Endothelial cell of umbilical vein (primary cell): ENCODE measurements around the gene CCDC7. TPM values are rescaled to one million over a fixed set of nuclear protein-coding genes. Genes with fewer than 3 reads are reported as not detected.
"Not testable (repeated sequence)": the region's sequence is repeated elsewhere in the genome, so short reads cannot be mapped to it uniquely, and the experiment has no call there.

Experiments used
- BruUV-seq: library from RNA; stranded (reverse); fragments of 400-500 nt; replicated peaks from 2 replicates; lab custom pipeline; 2021; lab: Mats Ljungman, UMichigan
- CTCF ChIA-PET: fragments of 300-600, 350-600 bp; sonication (Branson Sonifier 250); formaldehyde crosslinking; loops from one replicate; lab custom pipeline; 2021; ENCODE audit warnings: antibody characterized with exemption, inconsistent platforms; lab: Charles Lee
- POLR2A ChIA-PET: fragments of 300-600, 350-600 bp; sonication (Branson Sonifier 250); formaldehyde crosslinking; loops from one replicate; lab custom pipeline; 2021; ENCODE audit warnings: antibody characterized with exemption, inconsistent platforms; lab: Charles Lee
- DNase-seq: peaks from one replicate; pipeline ENCODE4 v3.0.0-alpha.2; 2011; ENCODE audit warnings: low read depth, low spot score
- FAIRE-seq: peaks from 2 replicates; lab custom pipeline; 2011; peaks lifted over from hg19 to GRCh38; lab: Jason Lieb, UNC
- H2AFZ ChIP-seq: 2 replicates; pipeline ENCODE4 v1.6.0; 2012; ENCODE audit warnings: low read depth, low read length, control low read depth, inconsistent platforms
- H3K27ac ChIP-seq: 2 replicates; pipeline ENCODE4 v1.5.1; 2011; ENCODE audit warnings: low read depth, mild to moderate bottlenecking, control low read depth, low read length, moderate library complexity; ENCODE audit not compliant: insufficient read depth
- H3K27me3 ChIP-seq, 2 experiments: 2 replicates each; pipeline versions ENCODE4 v1.6.0 to v1.6.1; 2011; ENCODE audit warnings: low read length in 2 of 2, mixed read lengths in 1 of 2; ENCODE audit not compliant: control insufficient read depth in 2 of 2, insufficient read depth in 2 of 2
- H3K36me3 ChIP-seq, 2 experiments: 2 replicates in 1 of 2; 3 replicates in 1 of 2; pipeline ENCODE4 v1.5.1; 2011; ENCODE audit warnings: low read length in 2 of 2, mild to moderate bottlenecking in 1 of 2, moderate library complexity in 1 of 2; ENCODE audit not compliant: control insufficient read depth in 2 of 2, insufficient read depth in 2 of 2; ENCODE audit errors: extremely low read depth in 1 of 2
- H3K4me1 ChIP-seq: 3 replicates; pipeline ENCODE4 v1.5.1; 2011; ENCODE audit warnings: mild to moderate bottlenecking, low read length; ENCODE audit not compliant: control insufficient read depth, insufficient read depth; ENCODE audit errors: extremely low read depth
- H3K4me2 ChIP-seq: 2 replicates; pipeline ENCODE4 v1.6.1; 2011; ENCODE audit warnings: low read length, control low read depth, mixed read lengths; ENCODE audit not compliant: insufficient read depth
- H3K4me3 ChIP-seq, 3 experiments: fragments of 200-600 bp in 1 of 3; sonication (generic), shearing (Covaris generic) in 1 of 3; replicated peaks in 1 of 3; 2 replicates each; pipeline ENCODE4 v1.5.1; 2011 to 2016; ENCODE audit warnings: control low read depth in 3 of 3, low read length in 3 of 3, mild to moderate bottlenecking in 2 of 3, inconsistent platforms in 1 of 3, low read depth in 1 of 3, moderate library complexity in 1 of 3; ENCODE audit not compliant: insufficient read depth in 1 of 3
- H3K79me2 ChIP-seq: 2 replicates; pipeline ENCODE4 v1.6.0; 2012; ENCODE audit warnings: low read length, inconsistent platforms; ENCODE audit not compliant: control insufficient read depth, insufficient read depth
- H3K9ac ChIP-seq: replicated peaks from 2 replicates; pipeline ENCODE3; 2011; ENCODE audit warnings: low read length, control low read depth; ENCODE audit not compliant: insufficient read depth; ENCODE audit errors: extremely low read depth
- H3K9me1 ChIP-seq: replicated peaks from 3 replicates; pipeline ENCODE4 v1.6.0; 2011; ENCODE audit warnings: mild to moderate bottlenecking, low read length; ENCODE audit not compliant: control insufficient read depth, insufficient read depth; ENCODE audit errors: extremely low read depth
- H3K9me3 ChIP-seq: replicated peaks from 2 replicates; pipeline ENCODE4 v1.5.1; 2012; ENCODE audit warnings: low read length, inconsistent platforms; ENCODE audit not compliant: control insufficient read depth, insufficient read depth
- H4K20me1 ChIP-seq: replicated peaks from 2 replicates; pipeline ENCODE3; 2011; ENCODE audit warnings: mild to moderate bottlenecking, low read length; ENCODE audit not compliant: control insufficient read depth, insufficient read depth; ENCODE audit errors: extremely low read depth
- FOS ChIP-seq: IDR thresholded peaks from 2 replicates; pipeline ENCODE4 v1.6.1; 2011; ENCODE audit warnings: mild to moderate bottlenecking, low read length, moderate library complexity, borderline replicate concordance; ENCODE audit not compliant: insufficient read depth
- dilution Hi-C: fragments of 300-500 bp; cut with MboI; formaldehyde crosslinking; loops from one replicate; pipeline ENCODE4 v1.15.0; 2019; ENCODE audit warnings: low sequenced_read_pairs; ENCODE audit not compliant: extremely low pct_ligation_motif_present
- intact Hi-C: fragments of 100-400 bp; cut with micrococcal nuclease; formaldehyde crosslinking; loops from one replicate; pipeline ENCODE4 v1.10.0; 2022
- polyA plus RNA-seq, 4 experiments: library from polyadenylated mRNA; depleted of rRNA in 3 of 4; stranded (reverse) in 3 of 4; unstranded in 1 of 4; fragments of >200 nt; gene quantifications; 2 replicates each; pipeline versions ENCODE4 v1.2.1 to v1.2.3, GENCODE V29; 2011 to 2012; ENCODE audit warnings: missing spikeins in 1 of 4
- total RNA-seq: library from RNA; stranded (reverse); gene quantifications from 2 replicates; pipeline ENCODE4 v1.2.3, GENCODE V29; 2021

Gene CCDC7
- total and polyA plus RNA-seq, 2 donors (not counting 3 experiments of a cell fraction or from before 2014, with no cell fraction given): 0.35 to 8.2 TPM

GRCh38 chr10:32556783-32557395 lies 110.9 kb downstream of the CCDC7 start:
- no peaks in the 10 kb centered on the region for H3K9me3 ChIP-seq
- dilution Hi-C loops: no loop called here
- H2AFZ ChIP-seq: no peak overlapping the region
- no peaks in the 10 kb centered on the region for H3K4me1 ChIP-seq
- intact Hi-C loops: no loop called here
- no peaks in the 10 kb centered on the region for H3K36me3 ChIP-seq
- H3K9me1 ChIP-seq: no peaks in the 10 kb centered on the region
- FAIRE-seq (no peak), DNase-seq (no peak)
- H3K79me2 ChIP-seq: no peaks in the 10 kb centered on the region
- H3K4me2 ChIP-seq: no peak overlapping the region
- POLR2A ChIA-PET: no interaction called here
- H3K27me3 ChIP-seq: no peaks in the 10 kb centered on the region
- TF ChIP-seq FOS: no peak
- CTCF ChIA-PET: no interaction called here
- H3K27ac ChIP-seq: no peak overlapping the region
- BruUV-seq: no TSS peak
- no peaks in the 10 kb centered on the region for H4K20me1 ChIP-seq
- no peak overlapping the region for H3K4me3 ChIP-seq
- H3K9ac ChIP-seq: no peak overlapping the region

GRCh38 chr10:32562695-32563094 lies 116.8 kb downstream of the CCDC7 start:
- FAIRE-seq, intact Hi-C loops, H2AFZ ChIP-seq, H3K4me2 ChIP-seq, H3K9ac ChIP-seq, POLR2A ChIA-PET, dilution Hi-C loops, H4K20me1 ChIP-seq, H3K4me3 ChIP-seq, H3K36me3 ChIP-seq, DNase-seq, CTCF ChIA-PET, H3K9me3 ChIP-seq, H3K27ac ChIP-seq, BruUV-seq, H3K27me3 ChIP-seq, H3K9me1 ChIP-seq, H3K79me2 ChIP-seq, H3K4me1 ChIP-seq: not testable (repeated sequence)
